ENCODE results near the gene ADAMTS18. TPM values are rescaled to one million over a fixed set of nuclear protein-coding genes. Genes with fewer than 3 reads are reported as not detected.
"Not testable (repeated sequence)": the region's sequence is repeated elsewhere in the genome, so short reads cannot be mapped to it uniquely, and the experiment has no call there.

The ADAMTS18 gene
- total RNA-seq, 1 donor from 2014 or later, result 1.4 TPM

DNA sequence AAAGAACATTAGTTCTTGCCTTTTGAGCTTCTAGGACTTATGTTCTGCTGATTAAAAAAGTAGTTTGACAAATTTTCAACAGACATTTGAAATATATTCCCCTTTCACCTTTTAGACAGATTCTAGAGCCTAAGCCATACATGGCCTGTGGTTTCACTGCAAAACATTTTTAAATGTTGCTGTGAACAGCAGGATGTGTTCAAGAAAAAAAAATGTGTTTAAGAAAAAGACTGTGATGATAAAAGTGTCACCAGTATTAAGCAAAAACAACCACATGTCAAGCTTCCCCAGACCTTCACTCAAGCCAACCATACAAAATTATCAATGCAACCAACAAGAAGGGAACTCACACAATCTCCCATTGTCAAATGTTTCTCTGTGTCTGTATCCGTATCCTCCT, 132.2 kb downstream of the ADAMTS18 start:
- DNase-seq (ENCODE audit: low spot score), result no peak
- no peak for ATAC-seq
- intact Hi-C loops (cut with DNase I), result no loop called here

GRCh38 chr16:77302249-77302648, 132.6 kb downstream of the ADAMTS18 start:
- intact Hi-C loops (cut with DNase I), result no loop called here
- no peak for ATAC-seq
- DNase-seq (ENCODE audit: low spot score), result no peak

- intact Hi-C loops (cut with DNase I), result no loop called here
- DNase-seq (ENCODE audit: low spot score) (no peak), ATAC-seq (no peak)
Observed at GRCh38 chr16:77300256-77300655, 134.6 kb downstream of the ADAMTS18 start.

DNA sequence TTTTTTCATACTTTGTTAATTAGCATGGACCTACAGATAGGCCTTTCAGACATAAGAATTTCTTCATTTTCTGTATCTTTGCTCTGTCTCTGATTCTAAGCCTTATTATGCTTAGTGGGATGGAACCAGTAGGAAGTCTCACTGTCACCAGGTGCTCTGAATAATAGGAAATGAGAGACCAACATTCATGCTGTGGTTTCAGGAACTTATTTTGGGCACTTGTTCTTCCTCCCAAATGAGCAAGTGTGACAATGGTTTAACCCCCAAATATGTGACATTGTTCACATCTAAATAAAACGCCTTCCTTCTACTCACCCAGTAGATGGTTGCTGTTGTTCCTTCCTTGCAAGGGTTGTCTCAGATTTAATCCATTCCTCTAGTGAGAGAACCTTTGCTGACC, 135.4 kb downstream of the ADAMTS18 start:
- DNase-seq (ENCODE audit: low spot score), result no peak
- ATAC-seq, result no peak
- intact Hi-C loops (cut with DNase I), result no loop called here

GRCh38 chr16:77298418-77299360, 136.1 kb downstream of the ADAMTS18 start:
- DNase-seq (ENCODE audit: low spot score), result no peak
- peak; percentile 49 for ATAC-seq
- intact Hi-C loops (cut with DNase I), result no loop called here

DNA sequence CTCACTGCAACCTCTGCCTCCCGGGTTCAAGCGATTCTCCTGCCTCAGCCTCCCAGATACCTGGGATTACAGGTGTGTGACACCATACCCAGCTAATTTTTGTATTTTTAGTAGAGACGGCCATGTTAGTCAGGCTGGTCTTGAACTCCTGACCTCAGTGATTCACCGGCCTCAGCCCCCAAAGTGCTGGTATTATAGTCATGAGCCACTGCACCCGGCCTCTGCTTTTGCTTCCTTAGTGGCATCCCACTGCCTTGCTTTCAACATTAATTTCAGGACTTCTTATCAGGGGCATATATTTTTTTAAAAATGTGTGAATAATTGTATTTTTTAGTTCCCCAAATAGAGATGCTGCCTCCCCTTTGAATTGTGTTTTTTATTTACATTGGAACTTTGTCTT, 136.8 kb downstream of the ADAMTS18 start:
- ATAC-seq, result no peak
- no peak for DNase-seq (ENCODE audit: low spot score)
- intact Hi-C loops (cut with DNase I), result no loop called here

GRCh38 chr16:77295896-77296295, 138.9 kb downstream of the ADAMTS18 start:
- DNase-seq (ENCODE audit: low spot score) (no peak), ATAC-seq (no peak)
- intact Hi-C loops (cut with DNase I), result no loop called here

- ATAC-seq (no peak), DNase-seq (ENCODE audit: low spot score) (no peak)
- intact Hi-C loops (cut with DNase I), result no loop called here
Observed at GRCh38 chr16:77290451-77291115, 144.3 kb downstream of the ADAMTS18 start.

- ATAC-seq, result no peak
Observed at GRCh38 chr16:77289331-77289809, 145.5 kb downstream of the ADAMTS18 start.

GRCh38 chr16:77288222-77288621, 146.6 kb downstream of the ADAMTS18 start:
- ATAC-seq (no peak), DNase-seq (ENCODE audit: low spot score) (no peak)
- intact Hi-C loops (cut with DNase I), result no loop called here

More at GRCh38 chr16:77289331-77289809, 145.5 kb downstream of the ADAMTS18 start:
- intact Hi-C loops (cut with DNase I), result no loop called here
- no peak for DNase-seq (ENCODE audit: low spot score)

DNA sequence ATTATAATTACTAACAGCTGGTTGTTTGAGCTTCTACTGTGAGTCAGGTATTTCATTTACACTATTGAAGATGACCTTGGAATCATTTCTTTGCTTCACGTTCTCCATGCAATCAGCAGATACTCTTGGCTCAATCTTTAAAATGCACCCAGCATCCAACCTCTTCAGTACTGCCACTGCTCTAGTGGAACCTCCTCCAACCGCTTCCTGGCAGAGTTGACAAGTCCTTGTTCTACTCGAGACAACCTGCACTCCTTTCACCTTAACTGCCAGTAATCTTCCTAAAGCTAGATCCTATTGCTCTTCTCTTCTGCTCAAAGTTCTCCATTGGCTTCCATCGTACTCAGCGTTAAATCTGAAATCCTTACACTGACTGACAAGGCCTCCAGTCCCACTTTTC, 149.2 kb downstream of the ADAMTS18 start:
- no peak for ATAC-seq
- no peak for DNase-seq (ENCODE audit: low spot score)
- intact Hi-C loops (cut with DNase I), result no loop called here

DNA sequence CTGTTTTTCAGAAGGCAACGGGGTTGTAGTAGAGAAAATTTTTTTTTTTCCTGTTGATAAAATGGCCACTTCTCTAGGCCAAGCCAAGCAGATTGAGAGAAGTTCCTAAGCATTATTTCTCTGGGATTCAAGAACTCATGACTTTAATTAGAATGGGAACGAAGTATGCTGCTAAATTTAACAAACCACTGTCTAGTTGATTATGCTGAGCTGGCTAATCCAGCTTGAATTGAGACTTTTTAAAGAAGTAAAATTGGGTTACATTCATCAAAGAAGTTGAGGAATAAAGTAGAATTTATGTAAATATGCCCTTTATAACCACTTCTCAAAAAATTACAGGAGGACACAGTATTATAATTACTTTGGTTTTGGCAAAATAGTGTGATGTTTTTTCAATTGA, 152.5 kb downstream of the ADAMTS18 start:
- intact Hi-C loops (cut with DNase I), result no loop called here
- DNase-seq (ENCODE audit: low spot score) (no peak), ATAC-seq (no peak)

DNA sequence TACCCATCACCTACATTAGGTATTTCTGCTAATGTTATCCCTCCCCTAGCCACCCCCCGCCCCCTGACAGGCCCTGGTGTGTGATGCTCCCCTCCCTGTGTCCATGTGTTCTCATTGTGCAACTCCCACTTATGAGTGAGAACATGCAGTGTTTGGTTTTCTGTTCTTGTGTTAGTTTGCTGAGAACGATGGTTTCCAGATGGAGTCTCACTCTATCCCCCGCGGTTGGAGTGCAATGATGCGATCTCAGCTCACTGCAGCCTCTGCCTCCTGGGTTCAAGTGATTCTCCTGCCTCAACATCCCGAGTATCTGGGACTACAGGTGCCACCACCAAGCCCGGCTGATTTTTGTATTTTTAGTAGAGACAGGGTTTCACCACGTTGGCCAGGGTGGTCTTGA, 155.5 kb downstream of the ADAMTS18 start:
- intact Hi-C loops (cut with DNase I); DNase-seq (ENCODE audit: low spot score); ATAC-seq: not testable (repeated sequence)

DNA sequence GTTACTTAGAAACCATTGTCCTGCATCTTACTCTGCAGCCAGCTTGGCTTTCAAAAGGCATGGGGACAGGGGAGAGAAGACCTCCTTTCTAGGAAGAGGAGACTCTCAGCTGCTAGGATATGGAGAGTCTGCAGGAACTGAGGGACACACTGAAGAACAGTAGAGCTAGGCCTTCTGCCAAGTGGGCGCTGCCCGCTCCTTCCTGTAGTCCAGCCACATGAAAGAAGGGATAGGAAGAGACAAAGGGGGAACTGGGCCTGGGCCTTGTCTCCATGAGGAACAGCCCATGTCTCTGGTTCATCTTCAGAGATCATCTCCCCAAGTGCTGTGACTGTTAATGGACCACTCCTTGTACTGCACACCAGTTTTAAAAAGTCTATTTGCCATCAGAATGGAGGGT, 157.3 kb downstream of the ADAMTS18 start:
- ATAC-seq, result no peak
- intact Hi-C loops (cut with DNase I), result no loop called here
- DNase-seq (ENCODE audit: low spot score), result no peak

DNA sequence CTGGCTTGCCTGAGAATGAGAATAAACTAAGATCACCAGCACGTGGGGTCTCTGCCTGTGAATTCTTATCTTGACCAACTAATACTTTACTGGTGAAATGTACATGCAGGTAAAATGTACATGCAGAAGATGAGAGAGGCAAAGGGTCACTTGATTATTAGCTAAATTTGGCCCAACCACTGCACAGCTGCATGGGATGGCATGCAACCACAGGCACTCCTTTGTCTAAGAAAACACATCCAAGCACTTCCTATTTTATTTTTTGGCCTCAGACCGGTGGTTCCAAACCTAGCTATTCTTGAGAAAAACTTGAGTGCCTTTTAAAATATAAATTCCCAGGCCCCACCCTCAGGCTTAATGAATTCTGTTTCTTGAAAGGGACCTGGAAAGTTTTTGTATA, 157.7 kb downstream of the ADAMTS18 start:
- DNase-seq (ENCODE audit: low spot score), result no peak
- intact Hi-C loops (cut with DNase I), result no loop called here

GRCh38 chr16:77276661-77277060, 158.2 kb downstream of the ADAMTS18 start:
- DNase-seq (ENCODE audit: low spot score) (no peak), ATAC-seq (no peak)
- intact Hi-C loops (cut with DNase I), result no loop called here

More for the DNA sequence above, 157.7 kb downstream of the ADAMTS18 start:
- no peak for ATAC-seq

DNA sequence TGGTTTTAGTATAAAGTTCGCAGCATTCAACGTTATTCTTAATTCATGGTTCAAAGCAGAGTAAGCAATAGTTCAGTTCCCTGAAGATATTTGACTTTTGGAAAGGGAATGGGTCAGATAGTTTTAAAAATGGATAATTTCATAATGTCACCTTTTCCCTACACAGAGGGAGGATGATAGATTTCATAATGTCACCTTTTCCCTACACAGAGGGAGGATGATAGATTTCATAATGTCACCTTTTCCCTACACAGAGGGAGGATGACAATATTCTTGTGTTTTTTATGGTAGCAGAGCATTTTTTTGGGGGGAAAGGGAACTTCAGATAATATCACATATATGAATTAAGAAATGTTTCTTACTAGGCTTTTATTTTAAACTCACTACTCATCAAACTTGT, 159.5 kb downstream of the ADAMTS18 start:
- intact Hi-C loops (cut with DNase I); DNase-seq (ENCODE audit: low spot score); ATAC-seq: not testable (repeated sequence)

DNA sequence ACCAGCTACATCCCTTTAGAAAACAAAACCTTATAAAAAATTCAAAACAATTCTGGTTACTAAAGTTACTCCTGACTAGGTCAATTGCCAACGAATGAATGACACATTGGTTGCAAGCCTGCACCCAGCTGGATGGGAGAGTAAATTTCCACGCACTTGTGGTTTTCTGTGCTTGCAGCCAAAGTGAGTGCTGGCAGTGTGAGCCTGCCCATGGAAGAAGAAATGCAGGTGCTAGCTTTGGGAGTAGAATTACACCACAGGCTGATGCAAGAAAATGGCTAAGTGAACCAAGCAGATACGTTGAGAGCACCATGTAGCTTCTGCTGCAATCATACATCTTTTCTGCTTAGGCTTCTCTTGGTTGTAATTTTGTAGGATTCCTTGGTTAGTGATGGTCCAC, 161.0 kb downstream of the ADAMTS18 start:
- ATAC-seq (no peak), DNase-seq (ENCODE audit: low spot score) (no peak)
- intact Hi-C loops (cut with DNase I), result no loop called here

DNA sequence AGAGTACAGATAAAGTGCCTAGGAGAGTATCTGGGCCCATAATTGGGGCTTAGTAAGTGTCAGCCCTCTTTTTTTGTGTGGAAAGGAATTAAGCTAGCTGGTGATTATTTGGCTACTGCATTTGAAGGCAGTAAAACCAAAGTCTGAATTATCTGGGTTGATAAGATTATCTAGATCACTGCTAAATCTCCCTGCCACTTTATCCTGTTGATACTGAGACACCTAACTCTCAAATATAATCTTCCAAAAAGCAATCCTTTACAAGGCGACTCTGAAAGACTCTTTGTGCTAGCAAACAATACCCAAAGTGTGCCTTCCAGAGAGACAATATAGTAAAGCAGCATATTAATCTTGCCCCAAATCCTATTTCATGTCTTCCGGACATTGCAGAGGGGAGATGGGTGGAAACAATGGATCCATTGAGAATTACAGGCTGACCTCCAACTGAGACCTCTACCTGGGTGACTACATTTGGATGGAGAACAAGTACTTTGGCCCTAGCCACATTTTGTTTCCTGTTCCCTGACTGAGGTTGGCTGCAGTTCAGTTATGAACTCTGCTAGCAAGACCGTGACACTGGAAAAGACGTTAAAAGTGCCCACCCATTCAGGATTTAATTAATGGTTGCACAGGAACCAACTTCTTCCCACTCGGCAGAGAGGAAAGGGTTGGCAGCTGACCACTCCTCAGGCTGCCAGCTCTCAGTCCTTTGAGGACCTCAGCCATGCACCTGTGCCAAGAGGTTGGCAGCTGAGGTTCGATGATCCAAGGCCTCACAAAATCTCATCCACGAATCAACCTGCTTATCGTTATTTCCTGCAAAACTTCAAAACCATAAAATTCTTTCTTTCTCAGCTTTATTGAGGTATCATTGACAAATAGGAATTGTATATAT, 163.1 kb downstream of the ADAMTS18 start:
- ATAC-seq (no peak), DNase-seq (ENCODE audit: low spot score) (no peak)
- intact Hi-C loops (cut with DNase I), result no loop called here
